Measurements from ENCODE around the gene PRKG1.
"Not testable (repeated sequence)": the region's sequence is repeated elsewhere in the genome, so short reads cannot be mapped to it uniquely, and the experiment has no call there.

The PRKG1 gene

GRCh38 chr10:51705774-51706173, 631.5 kb downstream of the PRKG1 start:
- no peak for DNase-seq (ENCODE audit: low spot score)

GRCh38 chr10:51706225-51706624, 631.9 kb downstream of the PRKG1 start:
- no peak for DNase-seq (ENCODE audit: low spot score)

GRCh38 chr10:51707392-51707791, 633.1 kb downstream of the PRKG1 start:
- no peak for DNase-seq (ENCODE audit: low spot score)

GRCh38 chr10:51707821-51708424, 633.6 kb downstream of the PRKG1 start:
- DNase-seq (ENCODE audit: low spot score), result no peak

- DNase-seq (ENCODE audit: low spot score), result no peak
These were observed 634.3 kb downstream of the PRKG1 start for GRCh38 chr10:51708609-51709008.

GRCh38 chr10:51709324-51709972, 635.2 kb downstream of the PRKG1 start:
- DNase-seq (ENCODE audit: low spot score), result no peak

- no peak for DNase-seq (ENCODE audit: low spot score)
These were observed 637.2 kb downstream of the PRKG1 start for GRCh38 chr10:51711519-51711891.

GRCh38 chr10:51716981-51717380, 642.7 kb downstream of the PRKG1 start:
- no peak for DNase-seq (ENCODE audit: low spot score)

GRCh38 chr10:51718804-51719291, 644.6 kb downstream of the PRKG1 start:
- no peak for DNase-seq (ENCODE audit: low spot score)

GRCh38 chr10:51724038-51724437, 649.8 kb downstream of the PRKG1 start:
- DNase-seq (ENCODE audit: low spot score), result no peak

GRCh38 chr10:51729822-51730555, 655.7 kb downstream of the PRKG1 start:
- no peak for DNase-seq (ENCODE audit: low spot score)

- DNase-seq (ENCODE audit: low spot score), result no peak
These were observed 658.8 kb downstream of the PRKG1 start for GRCh38 chr10:51733057-51733456.

GRCh38 chr10:51743146-51743545, 668.9 kb downstream of the PRKG1 start:
- DNase-seq (ENCODE audit: low spot score), result no peak

GRCh38 chr10:51744235-51745000, 670.1 kb downstream of the PRKG1 start:
- no peak for DNase-seq (ENCODE audit: low spot score)

GRCh38 chr10:51745397-51745796, 671.1 kb downstream of the PRKG1 start:
- DNase-seq (ENCODE audit: low spot score), result no peak

GRCh38 chr10:51747216-51747615, 672.9 kb downstream of the PRKG1 start:
- DNase-seq (ENCODE audit: low spot score), result no peak

- no peak for DNase-seq (ENCODE audit: low spot score)
These were observed 674.7 kb downstream of the PRKG1 start for GRCh38 chr10:51748959-51749358.

- no peak for DNase-seq (ENCODE audit: low spot score)
These were observed 684.1 kb downstream of the PRKG1 start for GRCh38 chr10:51758366-51758765.

GRCh38 chr10:51758838-51759237, 684.6 kb downstream of the PRKG1 start:
- not testable (repeated sequence) for DNase-seq (ENCODE audit: low spot score)

- no peak for DNase-seq (ENCODE audit: low spot score)
These were observed 685.7 kb downstream of the PRKG1 start for GRCh38 chr10:51759896-51760534.

- no peak for DNase-seq (ENCODE audit: low spot score)
These were observed 686.8 kb downstream of the PRKG1 start for GRCh38 chr10:51760864-51761640.
